Suprapubic skin (tissue), 3 donors: ENCODE data around the gene TMPO.

ENCODE experiments used
- POLR2A ChIP-seq, 2 donors: fragments of 450-650 bp; IDR thresholded peaks; one replicate each; pipeline ENCODE4 v1.6.1; 2017; ENCODE audit warnings: antibody characterized with exemption in 2 of 2, mild to moderate bottlenecking in 2 of 2, moderate library complexity in 2 of 2
- TF ChIP-seq, protein P1 (sequence below), 2 donors: fragments of 200-600 bp in 1 of 2; fragments of 450-650 bp in 1 of 2; sonication (generic) in 1 of 2; IDR thresholded peaks; one replicate each; pipeline ENCODE4 v1.5.1; 2016 to 2019; ENCODE audit warnings: antibody characterized with exemption in 2 of 2, mild to moderate bottlenecking in 1 of 2, moderate library complexity in 1 of 2

GRCh38 chr12:98592825-98593322 is 77.5 kb downstream of the TMPO start:
- TF ChIP-seq, protein P1, sequence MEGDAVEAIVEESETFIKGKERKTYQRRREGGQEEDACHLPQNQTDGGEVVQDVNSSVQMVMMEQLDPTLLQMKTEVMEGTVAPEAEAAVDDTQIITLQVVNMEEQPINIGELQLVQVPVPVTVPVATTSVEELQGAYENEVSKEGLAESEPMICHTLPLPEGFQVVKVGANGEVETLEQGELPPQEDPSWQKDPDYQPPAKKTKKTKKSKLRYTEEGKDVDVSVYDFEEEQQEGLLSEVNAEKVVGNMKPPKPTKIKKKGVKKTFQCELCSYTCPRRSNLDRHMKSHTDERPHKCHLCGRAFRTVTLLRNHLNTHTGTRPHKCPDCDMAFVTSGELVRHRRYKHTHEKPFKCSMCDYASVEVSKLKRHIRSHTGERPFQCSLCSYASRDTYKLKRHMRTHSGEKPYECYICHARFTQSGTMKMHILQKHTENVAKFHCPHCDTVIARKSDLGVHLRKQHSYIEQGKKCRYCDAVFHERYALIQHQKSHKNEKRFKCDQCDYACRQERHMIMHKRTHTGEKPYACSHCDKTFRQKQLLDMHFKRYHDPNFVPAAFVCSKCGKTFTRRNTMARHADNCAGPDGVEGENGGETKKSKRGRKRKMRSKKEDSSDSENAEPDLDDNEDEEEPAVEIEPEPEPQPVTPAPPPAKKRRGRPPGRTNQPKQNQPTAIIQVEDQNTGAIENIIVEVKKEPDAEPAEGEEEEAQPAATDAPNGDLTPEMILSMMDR (IDR thresholded peaks at IDR 0.05): no peak
- no peak for TF ChIP-seq POLR2A (IDR thresholded peaks at IDR 0.05)
